Lower lobe of right lung (tissue), 2 donors: ENCODE results near the gene EBP. TPM values are rescaled to one million over a fixed set of nuclear protein-coding genes. Genes with fewer than 3 reads are reported as not detected.

Experiments
- ATAC-seq, 2 donors: fragments of 200-7000 bp; cut with Tn5 transposase; one replicate each; pipeline ENCODE4 v1.9.1; 2020 to 2022; ENCODE audit warnings: mild to moderate bottlenecking in 2 of 2, moderate library complexity in 2 of 2
- DNase-seq: peaks from one replicate; pipeline ENCODE4 v3.0.0-alpha.2; 2020
- H3K27ac ChIP-seq: fragments of 200-600 bp; one replicate; pipeline ENCODE4 v1.8.0; 2022
- H3K27me3 ChIP-seq: fragments of 200-600 bp; one replicate; pipeline ENCODE4 v1.8.0; 2022; ENCODE audit warnings: low read depth
- H3K36me3 ChIP-seq: fragments of 200-600 bp; one replicate; pipeline ENCODE4 v1.8.0; 2022; ENCODE audit warnings: mild to moderate bottlenecking
- H3K4me1 ChIP-seq: fragments of 200-600 bp; one replicate; pipeline ENCODE4 v1.8.0; 2022
- H3K4me3 ChIP-seq: fragments of 200-600 bp; one replicate; pipeline ENCODE4 v1.8.0; 2022; ENCODE audit warnings: mild to moderate bottlenecking
- H3K9me3 ChIP-seq: fragments of 200-600 bp; one replicate; pipeline ENCODE4 v1.8.0; 2022
- CTCF ChIP-seq: fragments of 200-600 bp; IDR thresholded peaks from one replicate; pipeline ENCODE4 v1.8.0; 2022; ENCODE audit warnings: antibody characterized with exemption, mild to moderate bottlenecking
- intact Hi-C: fragments of 100-400 bp; cut with DNase I; formaldehyde crosslinking; loops from one replicate; pipeline ENCODE4 v1.11.0; 2022
- total RNA-seq: library from RNA; stranded (reverse); fragmentation: NEBNext Ultra II Directional; extraction: Animal tissue kit (Norgen Biotek cat#: 25700); gene quantifications from one replicate; pipeline ENCODE4 v1.2.1, GENCODE V29; 2021
- donor health status: DM: no; HTN: yes; CAD: no; lungs with severe emphysema.

EBP gene
- total RNA-seq, 1 donor from 2014 or later = 74.0 TPM

DNA sequence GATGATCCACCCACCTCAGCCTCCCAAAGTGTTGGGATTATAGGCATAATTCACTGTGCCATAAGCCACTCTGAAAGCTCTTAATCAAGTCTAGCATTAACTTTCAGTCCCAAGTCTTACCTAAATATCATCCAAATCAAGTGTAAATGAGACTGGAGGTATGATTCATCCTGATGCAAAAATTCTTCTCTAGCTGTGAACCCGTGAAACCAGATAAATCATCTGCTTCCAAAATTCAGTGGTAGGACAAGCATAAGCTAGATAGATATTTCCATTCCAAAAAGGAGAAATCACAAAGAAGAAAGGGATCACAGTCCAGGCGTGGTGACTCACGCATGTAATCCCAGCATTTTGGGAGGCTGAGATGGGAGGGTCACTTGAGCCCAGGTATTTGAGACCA is 9.1 kb downstream of the EBP start:
- intact Hi-C loops = no loop called here
- DNase-seq (no peak), ATAC-seq (no peak)
- Histone ChIP-seq H3K36me3 (peaks cover 18% of the 10 kb centered on the region), H3K4me1 (no peaks in the 10 kb centered on the region), H3K27me3 (no peaks in the 10 kb centered on the region), H3K4me3 (no peak overlapping the region), H3K27ac (no peak overlapping the region), H3K9me3 (no peaks in the 10 kb centered on the region)
- no peak for TF ChIP-seq CTCF

DNA sequence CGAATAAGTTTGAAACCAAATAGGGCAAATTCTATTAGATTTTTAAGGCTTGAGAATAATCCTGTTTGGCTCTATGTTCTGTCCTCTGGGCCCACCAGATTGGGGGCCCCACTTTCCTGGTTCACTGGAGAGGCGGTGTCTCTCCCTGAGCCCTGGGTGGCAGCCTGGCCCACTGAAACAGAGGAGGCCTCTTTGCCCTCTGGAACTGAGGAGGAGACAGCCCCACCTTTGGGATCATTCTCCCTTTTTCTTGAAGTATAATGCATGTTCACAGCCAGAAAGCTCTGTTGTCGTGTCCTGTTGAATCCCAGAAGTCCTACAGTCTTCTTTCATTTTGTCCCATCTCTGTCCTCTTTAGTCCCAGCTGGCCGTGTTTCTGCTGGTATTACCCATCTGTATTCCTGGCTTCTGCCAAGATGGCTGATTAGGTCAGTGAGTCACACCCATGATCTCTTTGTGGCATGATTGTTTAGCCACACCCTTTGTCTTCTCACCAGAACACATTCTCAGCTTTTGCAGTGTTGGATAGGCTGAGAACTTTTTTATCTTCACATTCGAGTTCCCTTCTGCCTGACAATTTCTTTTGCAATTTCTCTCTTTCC is 9.9 kb downstream of the EBP start:
- Histone ChIP-seq H3K4me1 (no peaks in the 10 kb centered on the region), H3K4me3 (no peak overlapping the region), H3K36me3 (peaks cover 17% of the 10 kb centered on the region), H3K27me3 (no peaks in the 10 kb centered on the region), H3K9me3 (no peaks in the 10 kb centered on the region), H3K27ac (peak overlapping the region; percentile 49)
- TF ChIP-seq CTCF = no peak
- no peak for DNase-seq
- peak in 1 of 2 donors; percentile 62 for ATAC-seq
- intact Hi-C loops = no loop called here

DNA sequence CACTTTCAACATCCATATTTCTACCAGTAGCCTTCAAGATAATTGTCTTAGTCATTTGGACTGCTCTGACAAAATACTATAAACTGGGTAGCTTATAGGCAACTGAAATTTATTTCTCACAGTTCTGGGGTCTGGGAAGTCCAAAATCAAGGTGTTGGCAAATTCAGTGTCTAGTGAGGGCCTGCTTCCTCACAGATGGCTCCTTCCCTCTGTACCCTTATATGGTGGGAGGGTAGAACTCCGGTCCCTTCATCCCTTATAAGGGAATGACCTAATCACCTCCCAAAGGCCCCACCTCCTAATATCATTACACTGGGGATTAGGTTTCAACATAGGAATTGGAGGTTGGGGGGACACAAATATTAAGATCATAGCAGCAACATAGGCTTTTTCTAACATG is 10.6 kb downstream of the EBP start:
- Histone ChIP-seq H3K36me3 (peaks cover 10% of the 10 kb centered on the region), H3K4me3 (no peak overlapping the region), H3K4me1 (no peaks in the 10 kb centered on the region), H3K27ac (peak overlapping the region; percentile 46), H3K27me3 (no peaks in the 10 kb centered on the region), H3K9me3 (no peaks in the 10 kb centered on the region)
- intact Hi-C loops = no loop called here
- TF ChIP-seq CTCF = no peak
- ATAC-seq (no peak), DNase-seq (no peak)

GRCh38 chrX:48533165-48533564 is 11.6 kb downstream of the EBP start:
- H3K27ac ChIP-seq = no peak overlapping the region
- ATAC-seq = no peak
- H3K36me3 ChIP-seq = peaks cover 3% of the 10 kb centered on the region
- H3K9me3 ChIP-seq = no peaks in the 10 kb centered on the region
- H3K4me1 ChIP-seq = no peaks in the 10 kb centered on the region
- intact Hi-C loops = no loop called here
- no peak overlapping the region for H3K4me3 ChIP-seq
- no peak for DNase-seq
- no peak for TF ChIP-seq CTCF
- no peaks in the 10 kb centered on the region for H3K27me3 ChIP-seq

GRCh38 chrX:48538641-48539344 is 17.2 kb downstream of the EBP start:
- H3K4me1 ChIP-seq = no peaks in the 10 kb centered on the region
- DNase-seq = no peak
- no peaks in the 10 kb centered on the region for H3K27me3 ChIP-seq
- H3K27ac ChIP-seq = peak overlapping the region; percentile 88
- peak overlapping the region; percentile 64 for H3K4me3 ChIP-seq
- no peak for ATAC-seq
- H3K36me3 ChIP-seq = peaks cover 8% of the 10 kb centered on the region
- intact Hi-C loops = no loop called here
- no peaks in the 10 kb centered on the region for H3K9me3 ChIP-seq
- TF ChIP-seq CTCF = no peak
